ENCODE data around the gene DDX21.

The DDX21 gene

GRCh38 chr10:68987611-68988010, 31.6 kb downstream of the DDX21 start:
- no peak for DNase-seq (ENCODE audit: low read depth)
- H3K4me3 ChIP-seq (ENCODE audit: low read depth, low read length), result no peak overlapping the region
- in situ Hi-C loops (cut with HindIII; ENCODE audit: low sequenced_read_pairs), result no loop called here
- TF ChIP-seq CTCF (IDR thresholded peaks at IDR 0.05; ENCODE audit: low read depth, low read length, missing control alignments), result no peak

- H3K4me3 ChIP-seq (ENCODE audit: low read depth, low read length), result peak within 1 kb of the TSS; percentile 81
- peak; percentile 97 for DNase-seq (ENCODE audit: low read depth)
- peak; percentile 61 for TF ChIP-seq CTCF (IDR thresholded peaks at IDR 0.05; ENCODE audit: low read depth, low read length, missing control alignments)
- in situ Hi-C loops (cut with HindIII; ENCODE audit: low sequenced_read_pairs), result no loop called here
These were observed 32.8 kb downstream of the DDX21 start, which contains the start of gene KIFBP for GRCh38 chr10:68988530-68989316. Gene KIFBP, plus strand, starts transcription at chr10:68988803. Its CDS starts 30 bp downstream, at chr10:68988833.

GRCh38 chr10:68989317-68989990, 33.5 kb downstream of the DDX21 start:
- no peak for DNase-seq (ENCODE audit: low read depth)
- no peak for TF ChIP-seq CTCF (IDR thresholded peaks at IDR 0.05; ENCODE audit: low read depth, low read length, missing control alignments)
- H3K4me3 ChIP-seq (ENCODE audit: low read depth, low read length), result peak overlapping the region; percentile 81
- in situ Hi-C loops (cut with HindIII; ENCODE audit: low sequenced_read_pairs), result no loop called here

- no peak for TF ChIP-seq CTCF (IDR thresholded peaks at IDR 0.05; ENCODE audit: low read depth, low read length, missing control alignments)
- DNase-seq (ENCODE audit: low read depth), result peak; percentile 76
- in situ Hi-C loops (cut with HindIII; ENCODE audit: low sequenced_read_pairs), result no loop called here
- H3K4me3 ChIP-seq (ENCODE audit: low read depth, low read length), result no peak overlapping the region
These were observed 36.9 kb downstream of the DDX21 start for GRCh38 chr10:68992636-68993440.

GRCh38 chr10:68997211-68997610, 41.2 kb downstream of the DDX21 start:
- H3K4me3 ChIP-seq (ENCODE audit: low read depth, low read length), result no peak overlapping the region
- in situ Hi-C loops (cut with HindIII; ENCODE audit: low sequenced_read_pairs), result no loop called here
- no peak for TF ChIP-seq CTCF (IDR thresholded peaks at IDR 0.05; ENCODE audit: low read depth, low read length, missing control alignments)
- DNase-seq (ENCODE audit: low read depth), result no peak

- peak; percentile 40 for TF ChIP-seq CTCF (IDR thresholded peaks at IDR 0.05; ENCODE audit: low read depth, low read length, missing control alignments)
- in situ Hi-C loops (cut with HindIII; ENCODE audit: low sequenced_read_pairs), result no loop called here
- DNase-seq (ENCODE audit: low read depth), result peak; percentile 26
- H3K4me3 ChIP-seq (ENCODE audit: low read depth, low read length), result no peak overlapping the region
These were observed 48.9 kb downstream of the DDX21 start for GRCh38 chr10:69004821-69005220.

Measured in astrocyte of the cerebellum (primary cell).